Activated naive CD8-positive, alpha-beta T cell treated with anti-CD3 and anti-CD28 coated beads for 36 hours (primary cell): ENCODE measurements around the gene RNF145. TPM values are rescaled to one million over a fixed set of nuclear protein-coding genes. Genes with fewer than 3 reads are reported as not detected.

ENCODE experiments used
- total RNA-seq, 2 experiments: library from RNA; stranded (reverse); gene quantifications; one replicate each; pipeline ENCODE4 v1.2.3, GENCODE V29; 2021

Gene RNF145
- total RNA-seq, 2 experiments from 2014 or later = 80.3 to 88.5 TPM

Other genes with a start within 250 kb of the RNF145 start
- under 1 TPM; 0.21 to 0.22 TPM for gene EBF1, start 109.6 kb downstream of the RNF145 start, total RNA-seq
- gene UBLCP1, start 53.7 kb upstream of the RNF145 start, total RNA-seq = 10 to 100 TPM; 40.4 to 42.3 TPM
- gene IL12B, start 120.9 kb upstream of the RNF145 start, total RNA-seq = not detected